Measurements from ENCODE around the gene IL31RA.
"Not testable (repeated sequence)": the region's sequence is repeated elsewhere in the genome, so short reads cannot be mapped to it uniquely, and the experiment has no call there.

IL31RA gene

DNA sequence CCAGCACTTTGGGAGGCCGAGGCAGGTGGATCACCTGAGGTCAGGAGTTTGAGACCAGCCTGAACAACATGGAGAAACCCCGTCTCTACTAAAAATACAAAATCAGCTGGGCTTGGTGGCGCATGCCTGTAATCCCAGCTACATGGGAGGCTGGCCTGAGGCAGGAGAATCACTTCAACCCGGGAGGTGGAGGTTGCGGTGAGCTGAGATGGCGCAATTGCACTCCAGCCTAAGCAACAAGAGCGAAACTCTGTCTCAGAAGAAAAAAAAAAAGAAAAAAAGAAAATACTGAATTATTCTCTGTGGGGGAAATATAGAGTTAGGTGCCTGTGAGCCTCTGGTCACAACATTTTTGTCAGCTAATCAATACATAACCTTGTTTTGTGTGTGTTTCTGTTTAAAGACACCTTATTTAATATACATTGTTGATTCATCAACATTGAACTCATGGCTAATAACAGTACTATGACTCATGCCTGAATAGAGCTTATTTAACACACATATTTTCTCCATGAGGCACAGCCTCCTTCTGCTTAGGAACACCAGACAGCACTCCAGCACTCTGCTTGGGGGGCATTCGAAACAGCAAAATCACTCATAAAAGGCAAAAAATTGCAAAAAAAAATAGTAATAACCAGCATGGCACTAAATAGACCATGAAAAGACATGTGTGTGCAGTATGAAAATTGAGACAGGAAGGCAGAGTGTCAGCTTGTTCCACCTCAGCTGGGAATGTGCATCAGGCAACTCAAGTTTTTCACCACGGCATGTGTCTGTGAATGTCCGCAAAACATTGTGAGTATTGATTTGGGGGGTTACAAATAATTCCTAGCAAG is at the start of gene IL31RA:
IL31RA (plus strand) TSS at position 519 of the 836 bp plus-strand sequence; CDS start at position 733, 214 bp downstream.
- no peak for DNase-seq

GRCh38 chr5:55808814-55809213 is 42.3 kb upstream of the IL31RA start:
- DNase-seq, result not testable (repeated sequence)

- DNase-seq, result not testable (repeated sequence)
Measured at GRCh38 chr5:55815939-55816338, 35.2 kb upstream of the IL31RA start.

GRCh38 chr5:55816342-55816741 is 34.8 kb upstream of the IL31RA start:
- DNase-seq, result no peak

- DNase-seq, result no peak
Measured at GRCh38 chr5:55817030-55817429, 34.1 kb upstream of the IL31RA start.

DNA sequence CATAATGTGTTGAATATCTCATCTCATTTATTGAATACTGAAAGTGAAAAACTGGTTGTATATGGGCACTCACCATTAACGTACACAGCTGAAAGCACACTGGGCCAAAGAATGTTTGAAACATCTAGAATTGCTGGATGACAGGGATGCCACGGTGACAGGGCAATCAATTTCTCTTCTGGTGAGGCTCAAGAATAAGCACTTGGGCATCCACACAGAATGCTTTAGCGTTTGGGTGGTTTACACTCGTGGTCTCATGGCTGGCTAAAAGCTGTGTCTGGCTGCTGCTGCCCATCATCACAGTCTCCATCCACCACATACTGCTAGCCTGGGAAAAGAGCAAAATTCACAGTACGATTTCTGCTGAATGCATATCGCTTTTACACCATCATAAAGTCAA is 30.7 kb upstream of the IL31RA start:
- DNase-seq, result no peak

DNA sequence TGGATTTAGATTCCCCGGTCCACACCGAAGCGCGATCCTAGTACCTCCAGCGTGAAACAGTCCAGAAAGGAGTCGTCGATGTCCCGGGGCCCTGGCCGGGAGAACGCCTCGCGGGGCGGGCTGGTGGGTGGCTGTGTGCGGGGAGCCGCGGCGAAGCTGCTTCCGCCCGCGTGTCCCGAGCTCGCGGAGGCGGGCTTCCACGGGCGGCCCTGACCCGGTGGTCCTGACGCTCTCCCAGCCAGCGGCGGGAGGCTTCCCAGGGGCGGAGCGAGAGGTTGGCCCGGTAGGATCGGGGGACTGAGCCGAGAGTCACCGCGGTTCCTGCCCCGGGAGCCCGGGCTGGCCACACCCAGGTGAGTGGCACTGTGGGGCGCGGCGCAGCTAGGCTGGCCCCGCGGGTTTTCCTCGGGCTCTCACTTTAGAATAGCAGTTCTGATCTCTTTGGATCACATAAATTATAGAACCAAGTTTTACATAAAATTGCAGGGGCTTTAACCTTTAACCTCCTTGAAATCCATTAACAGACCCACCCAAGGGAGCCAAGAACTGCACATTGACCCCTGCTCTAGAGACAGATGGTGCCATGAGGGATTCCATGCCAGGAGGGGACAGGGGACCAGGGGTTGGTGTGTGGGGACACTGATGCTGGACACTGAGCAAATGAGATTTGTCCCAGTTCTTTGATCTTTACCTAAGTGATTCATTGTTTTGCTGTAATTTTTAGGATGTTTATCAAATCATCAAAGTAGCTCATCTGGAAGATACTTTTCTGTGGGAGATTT is 29.2 kb upstream of the IL31RA start:
- DNase-seq, result no peak

DNA sequence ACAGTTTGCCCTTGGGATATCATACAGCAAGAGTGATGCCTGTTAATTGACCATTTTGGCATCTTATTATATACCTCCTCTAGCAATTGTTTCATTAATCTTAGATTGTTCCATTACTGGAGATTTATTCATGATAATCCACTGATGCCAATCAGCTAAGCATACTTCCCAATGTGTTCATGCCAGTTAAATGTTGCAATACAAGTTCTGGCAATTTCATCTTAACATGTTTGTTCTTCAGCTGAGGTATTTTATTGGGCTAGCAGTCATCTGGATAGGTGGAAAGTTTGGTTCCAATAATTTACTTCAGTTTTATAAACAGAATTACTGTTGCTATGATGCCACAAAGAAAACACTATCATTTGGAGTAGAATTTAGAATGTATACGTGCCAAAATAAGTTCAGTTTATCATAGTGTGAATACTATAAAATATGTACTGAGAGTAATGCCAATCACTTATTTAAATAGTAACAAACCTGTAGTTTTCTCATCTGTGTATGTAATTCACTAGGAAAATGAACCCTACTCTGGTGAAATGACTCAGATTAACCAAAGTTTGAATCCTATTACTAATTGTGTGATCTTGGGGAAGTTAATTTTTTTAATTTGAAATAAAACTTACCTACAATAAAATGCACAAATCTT is 27.9 kb upstream of the IL31RA start:
- no peak for DNase-seq

DNA sequence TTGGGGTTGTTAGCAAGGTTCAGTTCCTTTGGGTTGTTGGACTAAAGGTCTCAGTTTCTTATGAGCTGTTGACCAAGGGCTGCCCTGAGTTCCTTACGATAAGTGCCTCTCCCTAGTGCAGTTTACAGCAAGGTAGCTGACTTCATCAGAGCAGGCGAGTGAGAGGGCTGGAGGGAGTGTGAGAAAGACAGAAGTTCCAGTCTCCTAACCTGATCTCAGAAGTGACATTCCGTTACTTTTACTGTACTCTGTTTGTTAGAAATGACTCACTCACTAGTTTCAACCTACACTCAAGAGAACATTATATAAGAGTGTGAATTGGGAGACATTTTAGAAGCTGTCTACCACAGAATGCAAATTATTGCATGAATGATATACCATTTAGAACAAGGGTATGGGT is 21.2 kb upstream of the IL31RA start:
- DNase-seq, result no peak

- DNase-seq, result no peak
Measured at GRCh38 chr5:55832446-55832845, 18.7 kb upstream of the IL31RA start.

DNA sequence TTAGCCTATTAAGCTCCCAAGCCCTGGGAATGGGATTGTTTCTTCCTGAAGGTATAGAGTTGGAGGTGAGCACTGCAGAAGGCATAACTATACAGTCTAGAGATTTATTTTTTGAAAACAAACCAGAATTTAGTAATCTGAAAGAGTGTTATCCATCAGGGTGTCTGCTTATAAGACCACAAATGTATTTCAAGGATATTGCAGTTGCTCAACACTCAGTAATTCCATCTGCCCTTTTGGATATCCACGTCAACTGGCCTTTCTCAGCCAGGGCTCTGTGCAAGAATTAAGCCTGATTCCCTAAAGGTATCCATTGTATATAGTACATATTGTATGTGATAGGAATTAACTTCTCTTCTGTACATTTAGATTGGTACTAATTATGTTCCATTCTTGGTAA is 15.0 kb upstream of the IL31RA start:
- DNase-seq, result no peak

DNA sequence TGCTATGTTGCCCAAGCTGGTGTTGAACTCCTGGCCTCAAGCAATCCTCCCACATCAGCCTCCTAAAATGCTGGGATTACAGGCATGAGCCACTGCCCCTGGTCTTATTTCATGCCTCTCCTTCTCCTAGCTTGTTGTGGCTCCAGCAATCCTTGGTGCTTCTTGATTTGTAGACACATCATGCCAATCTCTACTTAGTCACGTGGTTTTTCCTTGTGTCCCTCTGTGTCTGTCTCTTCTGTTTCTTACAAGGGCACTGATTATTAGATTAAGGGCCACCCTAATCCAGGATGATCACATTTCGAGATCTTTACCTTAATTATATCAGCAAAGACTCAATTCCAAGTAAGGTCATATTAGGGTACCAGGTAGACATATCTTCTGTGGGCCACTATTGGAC is 9.2 kb upstream of the IL31RA start:
- DNase-seq, result peak; percentile 55

- no peak for DNase-seq
Measured at GRCh38 chr5:55847837-55848236, 3.3 kb upstream of the IL31RA start.

- DNase-seq, result no peak
Measured at GRCh38 chr5:55848783-55849182, 2.4 kb upstream of the IL31RA start.

DNA sequence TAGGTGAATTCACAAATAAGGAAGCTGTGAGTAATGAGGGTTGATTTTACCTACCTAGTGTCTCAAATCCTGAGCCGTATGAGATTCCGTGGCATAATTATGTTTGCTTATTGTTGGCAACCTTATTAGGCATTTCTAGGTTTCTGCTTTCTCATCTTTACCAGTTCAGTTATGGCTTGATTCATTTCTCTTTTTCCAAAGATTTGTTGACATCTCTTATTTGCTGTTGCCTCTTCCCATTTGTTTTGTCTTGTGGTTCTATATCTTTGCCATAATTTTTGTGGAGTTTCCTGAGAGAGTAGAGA is 470 bp downstream of the IL31RA start:
- DNase-seq, result no peak

- no peak for DNase-seq
Measured at GRCh38 chr5:55852503-55852902, 1.3 kb downstream of the IL31RA start.

- no peak for DNase-seq
Measured at GRCh38 chr5:55853041-55853670, 2.0 kb downstream of the IL31RA start.

GRCh38 chr5:55853818-55854217 is 2.7 kb downstream of the IL31RA start:
- DNase-seq, result no peak

DNA sequence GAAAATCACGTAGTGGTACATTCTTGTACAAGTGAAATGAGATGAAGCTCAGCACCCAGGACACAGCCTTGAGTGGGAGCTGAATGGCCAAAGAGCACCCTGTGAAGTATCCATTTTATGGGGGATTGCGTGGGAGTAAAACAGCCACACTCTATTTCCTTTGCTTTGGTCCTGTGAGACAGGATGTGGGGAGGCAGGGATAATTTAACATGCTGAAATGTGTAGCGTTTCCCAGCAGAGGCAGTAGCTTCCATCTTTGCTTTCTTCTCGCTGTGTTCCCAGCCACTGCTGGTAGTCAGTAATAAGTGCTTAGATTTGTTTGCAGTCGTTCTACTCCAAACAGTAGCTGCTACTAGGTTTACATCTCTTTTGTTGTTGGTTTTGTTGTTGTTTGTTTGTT is 4.4 kb downstream of the IL31RA start:
- DNase-seq, result no peak

DNA sequence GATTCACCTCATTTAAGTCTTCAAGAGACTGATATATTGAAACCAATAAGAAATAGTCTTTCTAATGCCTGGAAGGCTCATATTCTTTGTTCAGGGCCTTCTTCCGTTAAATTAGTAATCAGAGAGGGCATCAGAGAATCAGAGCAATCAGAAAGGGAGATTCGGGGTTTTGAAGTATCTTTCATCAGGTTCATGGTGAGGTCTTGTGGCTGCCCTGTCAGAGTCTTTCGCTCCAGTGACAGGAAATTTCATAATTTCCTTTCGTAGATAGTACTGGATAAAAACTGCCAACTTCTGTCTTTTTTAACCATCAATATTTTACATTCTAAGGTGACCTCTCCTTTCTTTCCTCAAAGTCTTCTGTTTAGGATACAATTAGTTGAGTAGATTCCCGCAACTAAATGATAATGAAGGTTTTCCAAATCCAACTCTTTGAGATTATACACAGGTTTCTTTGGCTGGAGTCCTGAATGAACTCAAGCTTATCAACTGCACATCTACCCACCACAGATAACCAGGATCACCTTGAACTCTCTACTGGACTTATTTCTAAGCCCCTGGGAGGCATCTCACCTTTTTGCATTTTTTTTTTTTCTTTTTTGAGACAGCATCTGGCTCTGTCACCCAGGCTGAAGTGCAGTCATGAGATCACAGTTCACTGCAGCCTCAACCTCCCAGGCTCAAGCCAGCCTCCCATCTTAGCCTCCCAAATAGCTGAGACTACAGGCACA is 5.5 kb downstream of the IL31RA start:
- DNase-seq, result no peak

GRCh38 chr5:55857247-55857640 is 6.1 kb downstream of the IL31RA start:
- DNase-seq, result no peak

- DNase-seq, result no peak
Measured at GRCh38 chr5:55858104-55858503, 6.9 kb downstream of the IL31RA start.

- no peak for DNase-seq
Measured at GRCh38 chr5:55860288-55860687, 9.1 kb downstream of the IL31RA start.
